Urinary bladder (tissue), 4 donors: ENCODE data around the gene PPP3CA. TPM values are rescaled to one million over a fixed set of nuclear protein-coding genes. Genes with fewer than 3 reads are reported as not detected.

Source experiments
- DNase-seq: peaks from one replicate; pipeline ENCODE4 v3.0.0-alpha.2; 2015; ENCODE audit errors: extremely low spot score
- H3K27ac ChIP-seq: one replicate; pipeline ENCODE4 v1.5.1; 2013; ENCODE audit warnings: low read depth, mild to moderate bottlenecking, moderate library complexity
- H3K36me3 ChIP-seq: one replicate; pipeline ENCODE4 v1.6.1; 2013; ENCODE audit warnings: mild to moderate bottlenecking, moderate library complexity; ENCODE audit not compliant: insufficient read depth
- H3K4me1 ChIP-seq: one replicate; pipeline ENCODE4 v1.6.1; 2013; ENCODE audit warnings: mild to moderate bottlenecking, moderate library complexity; ENCODE audit not compliant: insufficient read depth
- H3K4me3 ChIP-seq: one replicate; pipeline ENCODE4 v1.5.1; 2013; ENCODE audit warnings: low read depth, low read length
- WGBS: extraction: QIAGEN DNeasy Blood & Tissue Kit; methylation state at CpG from one replicate; pipeline ENCODE4 v1.1.7; 2013; 5-methylcytosine and 5-hydroxymethylcytosine counted together
- polyA plus RNA-seq: library from polyadenylated mRNA; stranded (reverse); fragments of 200-250 nt; gene quantifications from one replicate; pipeline ENCODE4 v1.2.3, GENCODE V29; 2013
- total RNA-seq: library from RNA; depleted of rRNA; stranded (reverse); fragments of >200 nt; gene quantifications from one replicate; pipeline ENCODE4 v1.2.3, GENCODE V29; 2014
- donor health status: healthy with polysubstance abuse.
- donor health status: healthy.

The PPP3CA gene
- total and polyA plus RNA-seq, 2 donors: 21.2 to 79.8 TPM

- H3K27ac ChIP-seq: no peak overlapping the region
- 74% methylated on average over 3 of the region's 3 CpGs for WGBS
- H3K36me3 ChIP-seq: no peaks in the 10 kb centered on the region
- no peak overlapping the region for H3K4me3 ChIP-seq
- no peak for DNase-seq
- no peaks in the 10 kb centered on the region for H3K4me1 ChIP-seq
Observed at GRCh38 chr4:101222156-101222845, 125.0 kb downstream of the PPP3CA start.

DNA sequence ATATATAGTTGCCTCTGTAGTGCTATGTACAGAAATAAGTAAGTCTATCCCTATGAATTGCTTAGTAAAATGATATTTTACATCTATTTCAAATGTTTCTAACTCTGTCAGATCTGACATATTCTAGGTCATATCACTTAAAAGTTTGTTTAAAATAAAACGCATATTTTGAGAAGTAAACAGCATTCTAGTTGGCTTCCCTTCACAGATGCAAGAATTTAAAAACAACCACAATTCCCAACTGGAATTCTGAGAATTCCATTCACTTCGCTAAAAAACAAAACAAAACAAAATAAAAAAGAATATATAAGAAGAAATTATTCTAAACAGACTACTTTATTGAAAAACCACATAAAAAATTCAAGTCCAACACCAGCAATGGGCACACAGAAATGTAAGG, 126.0 kb downstream of the PPP3CA start:
- 56% methylated on average over 2 of the region's 2 CpGs for WGBS
- no peak for DNase-seq
- Histone ChIP-seq H3K27ac (no peak overlapping the region), H3K4me1 (no peaks in the 10 kb centered on the region), H3K4me3 (no peak overlapping the region), H3K36me3 (no peaks in the 10 kb centered on the region)

GRCh38 chr4:101218894-101219293, 128.4 kb downstream of the PPP3CA start:
- Histone ChIP-seq H3K36me3 (no peaks in the 10 kb centered on the region), H3K4me3 (no peak overlapping the region), H3K27ac (no peak overlapping the region), H3K4me1 (no peaks in the 10 kb centered on the region)
- no peak for DNase-seq
- WGBS: 83% methylated on average over 1 of the region's 1 CpG

DNA sequence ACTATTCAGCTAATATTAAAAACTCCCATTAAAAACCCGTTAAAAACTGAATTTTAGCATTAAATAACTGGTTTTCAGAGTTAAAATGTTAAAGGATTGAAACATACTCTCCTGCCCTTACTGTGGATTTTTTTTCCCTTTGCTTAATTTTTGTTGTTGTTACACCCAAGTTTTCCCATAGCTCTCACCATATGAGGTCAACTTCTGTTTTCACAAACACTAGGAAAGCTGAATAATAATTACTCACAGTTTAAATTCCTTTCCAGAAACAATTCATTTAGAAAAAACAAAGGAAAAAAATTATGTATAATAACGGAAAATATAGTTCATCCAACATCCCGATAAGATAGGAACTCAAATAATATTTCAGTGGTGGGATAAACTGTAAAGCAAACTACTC, 129.0 kb downstream of the PPP3CA start:
- 74% methylated on average over 3 of the region's 3 CpGs for WGBS

GRCh38 chr4:101217353-101218031, 129.8 kb downstream of the PPP3CA start:
- H3K27ac ChIP-seq: no peak overlapping the region
- DNase-seq: no peak
- no peak overlapping the region for H3K4me3 ChIP-seq
- no peaks in the 10 kb centered on the region for H3K4me1 ChIP-seq
- no peaks in the 10 kb centered on the region for H3K36me3 ChIP-seq
- 73% methylated on average over 7 of the region's 7 CpGs for WGBS

More for the DNA sequence above, 129.0 kb downstream of the PPP3CA start:
- no peak for DNase-seq
- H3K27ac ChIP-seq: no peak overlapping the region
- H3K4me3 ChIP-seq: no peak overlapping the region
- no peaks in the 10 kb centered on the region for H3K36me3 ChIP-seq
- no peaks in the 10 kb centered on the region for H3K4me1 ChIP-seq

DNA sequence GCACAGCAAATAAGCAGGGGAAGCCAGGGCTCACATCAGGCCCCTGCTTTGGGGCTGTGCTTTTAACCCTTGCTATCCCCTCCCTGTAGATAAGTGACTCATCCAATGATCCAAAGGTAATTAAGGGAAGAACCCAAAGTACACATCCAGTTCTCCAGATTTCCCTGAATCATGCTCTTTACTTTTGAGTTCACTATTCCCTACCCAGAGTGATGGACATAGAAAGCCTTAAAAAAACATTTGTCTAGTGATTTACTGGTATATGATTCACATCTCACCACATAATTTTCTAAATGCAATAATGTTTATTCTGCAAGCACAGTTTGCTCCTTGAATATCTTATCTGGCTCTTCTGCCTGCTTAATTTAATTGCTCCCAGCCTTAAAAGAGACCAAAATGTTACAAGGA, 136.2 kb downstream of the PPP3CA start:
- no peaks in the 10 kb centered on the region for H3K4me1 ChIP-seq
- H3K36me3 ChIP-seq: no peaks in the 10 kb centered on the region
- H3K4me3 ChIP-seq: no peak overlapping the region
- DNase-seq: peak; percentile 42
- no peak overlapping the region for H3K27ac ChIP-seq

DNA sequence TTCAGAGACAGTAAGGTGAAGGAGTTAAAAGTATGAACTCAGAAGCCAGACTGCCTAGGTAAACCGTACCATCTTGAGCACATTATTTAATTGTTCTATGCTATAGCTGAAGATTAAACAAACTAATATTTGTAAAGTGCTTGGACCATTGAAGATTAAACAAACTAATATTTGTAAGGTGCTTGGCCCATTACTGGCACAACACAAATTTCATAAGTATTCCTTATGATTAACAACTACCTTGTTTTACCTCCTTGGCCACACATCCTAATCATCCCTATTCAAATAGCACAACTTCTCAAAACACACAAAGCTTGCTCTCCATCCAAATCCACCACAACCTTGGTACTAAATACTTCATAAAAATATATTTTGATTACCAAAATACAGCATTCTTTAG, 137.0 kb downstream of the PPP3CA start:
- H3K36me3 ChIP-seq: no peaks in the 10 kb centered on the region
- H3K4me1 ChIP-seq: no peaks in the 10 kb centered on the region
- H3K27ac ChIP-seq: no peak overlapping the region
- 88% methylated on average over 1 of the region's 1 CpG for WGBS
- H3K4me3 ChIP-seq: no peak overlapping the region
- DNase-seq: no peak

DNA sequence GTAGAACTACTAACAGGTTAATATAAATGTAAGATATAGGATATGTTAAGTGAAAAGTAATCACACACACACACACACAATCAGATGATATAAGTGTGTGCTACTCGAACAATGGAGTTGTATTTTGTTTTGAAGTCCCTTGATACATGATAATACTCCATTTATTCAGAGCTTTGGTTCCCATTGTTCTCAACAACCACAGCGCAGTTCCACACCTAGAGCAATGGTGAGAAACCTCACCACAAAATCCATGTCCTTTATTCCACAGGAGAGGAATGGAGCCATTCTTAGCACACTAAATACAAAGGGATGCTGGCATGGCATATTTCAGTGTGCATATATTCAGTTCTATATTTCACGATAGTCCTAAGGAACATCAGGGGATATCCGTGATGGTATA, 139.2 kb downstream of the PPP3CA start:
- Histone ChIP-seq H3K4me3 (no peak overlapping the region), H3K27ac (no peak overlapping the region), H3K36me3 (no peaks in the 10 kb centered on the region), H3K4me1 (no peaks in the 10 kb centered on the region)
- DNase-seq: no peak
- 70% methylated on average over 4 of the region's 4 CpGs for WGBS

DNA sequence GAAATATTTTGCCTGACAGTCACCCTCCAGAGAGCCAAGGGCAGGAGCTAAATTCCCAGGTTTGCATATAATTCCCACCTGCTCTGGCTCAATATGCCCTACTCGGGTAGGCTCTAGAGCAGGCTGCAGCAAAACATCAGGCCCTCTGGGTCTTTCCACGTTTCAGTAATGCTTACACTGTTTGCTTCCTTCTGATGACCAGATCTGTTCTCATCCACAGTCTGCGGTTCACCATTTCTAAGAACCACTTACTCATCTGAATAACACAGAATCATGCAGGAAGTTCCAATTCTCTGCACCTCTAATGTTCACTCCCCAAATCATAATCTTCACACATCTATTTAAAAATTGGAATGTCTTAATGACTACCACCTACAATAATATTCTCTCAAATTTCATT, 141.4 kb downstream of the PPP3CA start:
- no peak for DNase-seq
- no peaks in the 10 kb centered on the region for H3K36me3 ChIP-seq
- no peak overlapping the region for H3K27ac ChIP-seq
- no peak overlapping the region for H3K4me3 ChIP-seq
- H3K4me1 ChIP-seq: no peaks in the 10 kb centered on the region
- 73% methylated on average over 3 of the region's 3 CpGs for WGBS

- no peak for DNase-seq
- no peaks in the 10 kb centered on the region for H3K36me3 ChIP-seq
- H3K4me3 ChIP-seq: no peak overlapping the region
- 49% methylated on average over 2 of the region's 2 CpGs for WGBS
- H3K4me1 ChIP-seq: peaks cover 2% of the 10 kb centered on the region
- no peak overlapping the region for H3K27ac ChIP-seq
Observed at GRCh38 chr4:101201421-101201820, 145.9 kb downstream of the PPP3CA start.

DNA sequence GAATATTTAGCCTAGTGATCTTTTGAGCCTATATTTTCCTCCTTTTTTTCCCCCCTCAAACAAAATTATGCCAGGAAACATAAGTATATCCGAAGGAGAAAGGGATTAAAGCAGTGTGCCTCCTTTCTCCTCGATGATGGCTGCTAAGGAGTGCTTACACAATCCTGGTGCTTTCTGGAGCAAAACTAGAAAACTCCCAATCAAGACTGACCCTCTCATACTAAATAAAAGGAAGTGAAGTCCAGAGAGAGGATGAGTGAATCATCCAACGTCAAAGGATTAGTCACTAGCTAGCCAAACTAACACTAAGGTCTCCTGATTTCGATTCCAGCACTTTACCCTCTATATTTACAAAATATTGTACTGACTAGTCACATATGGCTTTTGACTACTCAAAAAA, 146.8 kb downstream of the PPP3CA start:
- Histone ChIP-seq H3K4me3 (no peak overlapping the region), H3K4me1 (peaks cover 2% of the 10 kb centered on the region), H3K27ac (no peak overlapping the region), H3K36me3 (no peaks in the 10 kb centered on the region)
- WGBS: 49% methylated on average over 4 of the region's 4 CpGs
- no peak for DNase-seq

- DNase-seq: no peak
- H3K4me3 ChIP-seq: no peak overlapping the region
- no peak overlapping the region for H3K27ac ChIP-seq
- peaks cover 2% of the 10 kb centered on the region for H3K4me1 ChIP-seq
- no peaks in the 10 kb centered on the region for H3K36me3 ChIP-seq
- WGBS: 51% methylated on average over 3 of the region's 3 CpGs
Observed at GRCh38 chr4:101199507-101200285, 147.6 kb downstream of the PPP3CA start.

GRCh38 chr4:101198682-101199339, 148.5 kb downstream of the PPP3CA start:
- no peak overlapping the region for H3K4me3 ChIP-seq
- 96% methylated on average over 4 of the region's 4 CpGs for WGBS
- DNase-seq: no peak
- H3K36me3 ChIP-seq: no peaks in the 10 kb centered on the region
- H3K27ac ChIP-seq: no peak overlapping the region
- peaks cover 2% of the 10 kb centered on the region for H3K4me1 ChIP-seq
